Activated CD4-positive, alpha-beta T cell treated with anti-CD3 and anti-CD28 coated beads for 1 hour (primary cell): ENCODE data around the gene SNX33.
A peak's percentile ranks its signal among the peaks of the same experiment; 100 is the strongest.
"Not testable (repeated sequence)": the region's sequence is repeated elsewhere in the genome, so short reads cannot be mapped to it uniquely, and the experiment has no call there.

ENCODE experiments used
- DNase-seq: peaks from one replicate; pipeline ENCODE4 v3.0.0-alpha.2; 2020

The SNX33 gene

DNA sequence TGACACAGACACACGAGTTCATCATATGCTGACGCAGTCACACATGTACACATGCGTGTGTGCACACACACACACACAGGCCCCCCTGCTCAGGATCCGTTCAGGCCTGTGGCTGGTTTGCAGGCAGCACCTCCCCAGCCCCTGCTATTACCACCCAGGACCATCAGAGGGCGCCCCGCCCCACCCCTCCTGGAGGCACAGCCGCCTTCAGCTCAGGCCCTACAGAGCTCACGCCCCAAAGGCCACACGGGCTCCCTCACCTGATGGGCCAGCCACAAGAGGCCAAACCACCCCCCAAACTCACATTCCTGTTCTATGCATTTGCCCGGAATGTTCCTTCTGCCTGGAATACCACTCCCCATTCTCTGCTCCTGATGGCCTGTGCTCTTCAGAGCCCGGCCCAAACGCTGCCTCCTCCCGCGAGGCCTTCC lies 38.5 kb downstream of the SNX33 start:
- DNase-seq = peak; percentile 60

GRCh38 chr15:75687486-75688277 lies 40.0 kb downstream of the SNX33 start:
- DNase-seq = no peak

GRCh38 chr15:75688278-75688557 lies 40.5 kb downstream of the SNX33 start:
- no peak for DNase-seq

GRCh38 chr15:75688831-75689230 lies 41.1 kb downstream of the SNX33 start:
- DNase-seq = no peak

DNA sequence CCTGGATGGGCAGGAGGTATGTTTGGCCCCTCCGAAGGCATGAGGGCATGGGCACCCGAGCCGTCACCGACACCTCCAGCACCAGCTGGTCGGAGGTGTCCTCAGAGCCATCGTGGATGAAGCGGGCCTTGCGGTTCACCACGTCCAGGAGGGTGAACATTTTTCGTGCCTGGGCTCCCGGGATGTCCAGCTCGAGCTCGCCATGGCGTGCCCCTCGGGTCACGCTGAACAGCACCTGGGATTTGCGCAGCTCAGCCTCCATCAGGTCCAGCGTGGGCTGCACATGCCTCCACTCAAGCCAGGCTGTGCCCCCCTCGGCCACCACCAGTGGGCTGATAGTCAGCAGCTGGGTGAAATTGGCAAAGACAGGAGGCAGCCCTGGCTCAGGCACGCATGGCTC lies 41.7 kb downstream of the SNX33 start:
- DNase-seq = not testable (repeated sequence)

DNA sequence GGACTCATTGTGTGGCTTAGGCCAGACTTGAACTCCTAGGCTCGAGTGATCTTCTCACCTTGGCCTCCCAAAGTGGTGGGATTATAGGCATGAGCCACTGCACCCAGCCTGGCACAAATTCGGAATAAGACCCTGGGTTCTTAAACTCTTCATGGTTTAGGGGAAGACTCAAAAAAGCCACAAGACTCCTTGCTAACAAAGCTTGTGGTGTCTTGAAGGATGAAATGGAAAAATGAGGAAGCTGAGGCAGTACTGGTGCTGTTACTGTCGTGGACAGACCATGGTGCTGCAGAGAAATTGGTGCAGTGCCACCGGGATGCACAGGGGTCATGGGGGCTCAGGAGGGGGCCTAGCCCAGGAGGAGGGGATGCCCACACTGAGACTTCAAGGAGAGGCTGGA lies 44.6 kb downstream of the SNX33 start:
- not testable (repeated sequence) for DNase-seq

- not testable (repeated sequence) for DNase-seq
Measured at GRCh38 chr15:75693028-75693427, 45.3 kb downstream of the SNX33 start.

DNA sequence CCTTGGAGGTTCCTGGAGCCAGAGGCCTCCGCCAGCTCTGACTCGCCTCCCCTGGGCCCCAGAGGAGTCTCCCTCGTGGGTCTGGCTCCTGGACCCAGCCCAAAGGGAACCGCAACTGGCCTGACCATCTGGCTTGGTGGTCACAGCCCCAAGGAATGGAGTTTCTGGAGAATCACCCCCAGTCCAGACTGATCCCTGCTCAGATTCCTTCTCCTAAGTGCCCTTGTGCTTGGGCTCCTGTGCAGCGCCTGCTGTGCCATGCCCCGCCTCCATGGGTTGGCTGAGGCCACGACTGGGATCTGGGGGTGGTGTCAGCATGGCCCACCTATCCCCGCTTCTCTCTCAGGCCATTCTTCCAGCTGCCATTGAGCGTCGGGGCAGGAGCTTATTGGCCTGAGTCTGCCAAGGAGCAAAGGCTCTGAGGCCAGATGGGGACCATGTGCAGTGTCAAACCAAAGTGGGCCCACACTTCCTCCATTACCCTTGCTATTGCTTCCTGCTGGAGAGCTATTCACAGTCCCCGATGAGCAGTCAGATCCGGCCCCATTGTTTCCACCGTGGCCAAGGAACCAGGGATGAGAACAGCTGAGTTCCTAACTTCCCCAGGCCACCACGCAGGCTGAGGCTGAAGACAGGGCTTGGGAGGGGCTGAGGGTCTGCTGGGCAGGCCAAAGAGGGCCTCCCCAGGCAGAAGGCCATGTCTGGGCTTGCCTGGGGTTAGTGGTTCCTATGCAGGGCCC lies 46.0 kb downstream of the SNX33 start:
- DNase-seq = no peak

- no peak for DNase-seq
Measured at GRCh38 chr15:75694241-75695182, 46.8 kb downstream of the SNX33 start.

DNA sequence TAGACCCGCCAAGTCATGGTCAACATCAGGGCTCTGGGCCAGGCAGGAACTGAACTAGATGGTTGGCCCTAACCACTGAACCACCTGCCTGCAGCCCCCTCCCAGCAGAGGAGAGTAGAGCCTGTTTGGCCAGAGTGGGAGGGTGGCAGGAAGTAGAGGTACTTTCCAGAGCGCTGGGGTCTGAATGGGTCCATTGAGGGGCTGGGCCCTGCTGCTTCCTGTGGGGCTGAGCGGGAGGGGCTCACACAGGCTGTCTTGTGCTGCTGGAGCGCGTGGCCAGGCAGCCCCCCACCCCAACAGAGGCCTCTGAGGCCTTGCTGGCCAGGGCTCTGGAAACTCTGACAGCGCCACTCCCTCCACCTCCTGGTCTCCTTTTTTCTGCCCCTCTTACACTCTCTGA lies 47.5 kb downstream of the SNX33 start:
- DNase-seq = no peak

GRCh38 chr15:75695634-75696310 lies 48.1 kb downstream of the SNX33 start:
- DNase-seq = no peak

GRCh38 chr15:75696311-75696720 lies 48.6 kb downstream of the SNX33 start:
- no peak for DNase-seq

DNA sequence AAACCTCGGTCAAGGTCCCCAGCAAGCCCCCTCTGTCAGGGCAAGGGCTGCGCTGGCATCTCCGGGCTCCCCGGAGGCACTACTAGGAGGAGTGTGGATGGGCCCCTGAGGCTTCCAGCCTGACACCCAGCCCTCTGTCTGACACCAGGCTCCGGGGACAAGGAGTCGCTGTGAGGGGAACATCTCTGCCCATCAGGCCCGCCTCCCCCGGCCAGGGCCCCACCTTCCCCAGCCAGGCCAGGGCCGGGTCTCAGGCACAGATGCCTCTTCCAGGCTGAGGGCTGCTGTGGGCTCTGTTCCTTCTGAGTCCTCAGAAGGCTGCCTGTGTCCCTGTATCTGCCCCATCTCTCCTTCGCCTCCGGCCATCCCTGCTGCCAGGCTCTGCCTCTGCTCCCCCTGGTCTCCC lies 49.1 kb downstream of the SNX33 start:
- DNase-seq = no peak

GRCh38 chr15:75697523-75697922 lies 49.8 kb downstream of the SNX33 start:
- no peak for DNase-seq

- DNase-seq = not testable (repeated sequence)
Measured at GRCh38 chr15:75697974-75698747, 50.4 kb downstream of the SNX33 start.

GRCh38 chr15:75699517-75699916 lies 51.8 kb downstream of the SNX33 start:
- DNase-seq = not testable (repeated sequence)

DNA sequence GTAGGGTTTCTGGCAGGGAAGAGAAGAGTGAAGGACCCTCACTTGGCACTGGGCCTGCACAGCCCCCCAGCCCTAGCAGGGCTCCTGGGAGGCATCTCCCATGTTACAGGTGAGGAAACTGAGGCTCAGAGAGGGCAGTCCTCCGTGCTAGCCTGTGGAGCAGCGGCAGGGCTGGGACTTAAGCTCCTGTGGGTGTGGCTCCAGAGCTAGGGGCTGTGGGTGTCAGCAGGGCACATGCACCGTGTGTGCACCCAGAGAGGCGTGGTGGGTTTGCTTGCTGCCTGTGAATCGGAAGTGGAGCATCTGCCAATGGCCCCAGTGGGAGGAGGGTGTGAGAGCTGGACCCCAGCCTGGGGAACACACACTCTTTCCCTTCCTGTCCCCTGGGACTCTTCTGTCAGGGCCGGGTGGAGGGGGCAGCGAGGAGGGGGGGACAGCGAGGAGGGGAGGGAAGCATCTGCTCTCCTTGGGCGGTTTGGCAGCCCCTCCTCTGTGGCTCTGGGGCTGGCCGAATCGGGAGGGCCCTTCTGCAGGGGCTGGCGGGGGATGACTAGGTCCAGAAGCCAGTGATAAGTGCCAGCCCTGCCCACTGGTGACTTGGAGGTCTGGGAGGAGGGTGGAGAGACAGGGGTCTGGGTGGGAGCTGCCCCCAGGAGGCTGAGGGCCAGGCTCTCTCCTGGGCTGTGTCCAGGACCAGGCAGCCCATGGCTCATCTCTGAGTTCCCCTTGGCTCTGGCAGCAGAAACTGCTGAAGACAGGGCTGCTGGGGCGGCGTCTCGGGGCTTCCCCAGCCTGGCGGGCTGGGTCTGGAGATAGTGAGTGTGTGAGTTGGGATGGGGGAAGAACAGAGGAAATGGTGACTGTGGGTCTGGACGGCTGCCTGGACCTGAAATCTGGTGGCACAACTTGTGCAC lies 52.5 kb downstream of the SNX33 start:
- DNase-seq = not testable (repeated sequence)

- not testable (repeated sequence) for DNase-seq
Measured at GRCh38 chr15:75701071-75702003, 53.6 kb downstream of the SNX33 start.

GRCh38 chr15:75702436-75702835 lies 54.7 kb downstream of the SNX33 start:
- no peak for DNase-seq
